Esophagus muscularis mucosa (tissue), 4 donors: ENCODE results near the gene CD79B. TPM values are rescaled to one million over a fixed set of nuclear protein-coding genes. Genes with fewer than 3 reads are reported as not detected.

Experiments used
- DNase-seq: peaks from one replicate; pipeline ENCODE4 v3.0.0-alpha.2; 2017; ENCODE audit errors: extremely low spot score
- H3K27ac ChIP-seq, 4 donors: fragments of 200-600 bp; sonication (generic); replicated peaks in 1 of 4; 1 replicate in 3 of 4; 2 replicates in 1 of 4; pipeline ENCODE4 v1.5.1; 2016 to 2019; ENCODE audit warnings: mild to moderate bottlenecking in 1 of 4
- H3K27me3 ChIP-seq, 4 donors: fragments of 200-600 bp; sonication (generic); one replicate each; pipeline versions ENCODE4 v1.5.1 to v1.6.0; 2016 to 2019
- H3K36me3 ChIP-seq, 4 donors: fragments of 200-600 bp; sonication (generic); one replicate each; pipeline ENCODE4 v1.5.1; 2016 to 2019
- H3K4me1 ChIP-seq, 4 donors: fragments of 200-600 bp; sonication (generic); one replicate each; pipeline ENCODE4 v1.5.1; 2016 to 2019
- H3K4me3 ChIP-seq, 4 donors: fragments of 200-600 bp; sonication (generic); 1 replicate in 2 of 4; 2 replicates in 2 of 4; pipeline ENCODE4 v1.5.1; 2016 to 2019; ENCODE audit warnings: mild to moderate bottlenecking in 4 of 4, moderate library complexity in 1 of 4
- H3K9me3 ChIP-seq, 4 donors: fragments of 200-600 bp; sonication (generic); 1 replicate in 3 of 4; 2 replicates in 1 of 4; pipeline ENCODE4 v1.5.1; 2016 to 2019
- EP300 ChIP-seq: sonication (generic); formaldehyde crosslinking; IDR thresholded peaks from one replicate; pipeline ENCODE4 v1.6.1; 2017; ENCODE audit warnings: antibody characterized with exemption
- POLR2A ChIP-seq: fragments of 450-650 bp; IDR thresholded peaks from one replicate; pipeline ENCODE4 v1.6.1; 2017; ENCODE audit warnings: antibody characterized with exemption, moderate library complexity, mild to moderate bottlenecking, low read depth
- POLR2AphosphoS5 ChIP-seq, 2 donors: sonication (generic); formaldehyde crosslinking; IDR thresholded peaks; one replicate each; pipeline ENCODE4 v1.6.1; 2017; ENCODE audit warnings: antibody characterized with exemption in 2 of 2
- WGBS: methylation state at CpG from one replicate; pipeline ENCODE4 v1.1.5; 2018; 5-methylcytosine and 5-hydroxymethylcytosine counted together
- intact Hi-C: fragments of 100-400 bp; cut with DNase I; formaldehyde crosslinking; loops from one replicate; pipeline ENCODE4 v1.15.1; 2023
- total RNA-seq, 4 donors: library from RNA; depleted of rRNA; stranded (reverse); fragments of >200 nt; gene quantifications; one replicate each; pipeline versions ENCODE4 v1.1.0 to v1.2.1, GENCODE V29; 2016
- TF ChIP-seq, protein P1 (sequence below), 3 experiments: fragments of 200-600 bp in 2 of 3; fragments of 450-650 bp in 1 of 3; sonication (generic) in 2 of 3; IDR thresholded peaks; one replicate each; pipeline ENCODE4 v1.5.1; 2017 to 2019; ENCODE audit warnings: antibody characterized with exemption in 3 of 3, mild to moderate bottlenecking in 2 of 3, moderate library complexity in 1 of 3

CD79B gene
- total RNA-seq, 4 donors from 2014 or later: 2.1 to 6.1 (median 5.8) TPM

DNA sequence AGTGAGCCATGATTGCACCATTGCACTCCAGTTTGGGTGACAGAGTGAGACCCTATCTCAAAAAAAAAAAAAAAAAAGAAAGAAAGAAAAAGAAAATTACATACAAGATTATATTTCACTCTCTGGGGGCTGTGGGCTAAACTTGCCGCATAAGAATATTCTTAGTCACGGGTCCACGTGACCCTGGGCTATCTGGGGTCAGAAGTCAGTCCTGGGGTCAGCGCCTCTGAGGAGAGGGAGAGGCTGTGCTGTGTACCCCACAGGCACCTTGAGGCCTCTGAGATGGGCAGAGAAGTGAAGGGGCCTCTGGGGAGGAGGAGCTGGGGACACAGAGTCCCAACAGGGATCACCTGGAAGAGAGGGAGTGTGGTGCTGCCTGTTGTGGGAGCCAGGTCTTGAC is 5.8 kb upstream of the CD79B start:
- no peak for TF ChIP-seq EP300
- TF ChIP-seq, protein P1, sequence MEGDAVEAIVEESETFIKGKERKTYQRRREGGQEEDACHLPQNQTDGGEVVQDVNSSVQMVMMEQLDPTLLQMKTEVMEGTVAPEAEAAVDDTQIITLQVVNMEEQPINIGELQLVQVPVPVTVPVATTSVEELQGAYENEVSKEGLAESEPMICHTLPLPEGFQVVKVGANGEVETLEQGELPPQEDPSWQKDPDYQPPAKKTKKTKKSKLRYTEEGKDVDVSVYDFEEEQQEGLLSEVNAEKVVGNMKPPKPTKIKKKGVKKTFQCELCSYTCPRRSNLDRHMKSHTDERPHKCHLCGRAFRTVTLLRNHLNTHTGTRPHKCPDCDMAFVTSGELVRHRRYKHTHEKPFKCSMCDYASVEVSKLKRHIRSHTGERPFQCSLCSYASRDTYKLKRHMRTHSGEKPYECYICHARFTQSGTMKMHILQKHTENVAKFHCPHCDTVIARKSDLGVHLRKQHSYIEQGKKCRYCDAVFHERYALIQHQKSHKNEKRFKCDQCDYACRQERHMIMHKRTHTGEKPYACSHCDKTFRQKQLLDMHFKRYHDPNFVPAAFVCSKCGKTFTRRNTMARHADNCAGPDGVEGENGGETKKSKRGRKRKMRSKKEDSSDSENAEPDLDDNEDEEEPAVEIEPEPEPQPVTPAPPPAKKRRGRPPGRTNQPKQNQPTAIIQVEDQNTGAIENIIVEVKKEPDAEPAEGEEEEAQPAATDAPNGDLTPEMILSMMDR (IDR thresholded peaks at IDR 0.05): no peak
- no peak for TF ChIP-seq POLR2AphosphoS5 (IDR thresholded peaks at IDR 0.05)
- TF ChIP-seq POLR2A: no peak
- 94% methylated on average over 4 of the region's 4 CpGs for WGBS
- no peak for DNase-seq
- Histone ChIP-seq H3K27ac (no peak overlapping the region), H3K36me3 (no peaks in the 10 kb centered on the region), H3K27me3 (no peaks in the 10 kb centered on the region), H3K4me1 (no peaks in the 10 kb centered on the region), H3K4me3 (no peak overlapping the region), H3K9me3 (no peaks in the 10 kb centered on the region)
- intact Hi-C loops: no loop called here

DNA sequence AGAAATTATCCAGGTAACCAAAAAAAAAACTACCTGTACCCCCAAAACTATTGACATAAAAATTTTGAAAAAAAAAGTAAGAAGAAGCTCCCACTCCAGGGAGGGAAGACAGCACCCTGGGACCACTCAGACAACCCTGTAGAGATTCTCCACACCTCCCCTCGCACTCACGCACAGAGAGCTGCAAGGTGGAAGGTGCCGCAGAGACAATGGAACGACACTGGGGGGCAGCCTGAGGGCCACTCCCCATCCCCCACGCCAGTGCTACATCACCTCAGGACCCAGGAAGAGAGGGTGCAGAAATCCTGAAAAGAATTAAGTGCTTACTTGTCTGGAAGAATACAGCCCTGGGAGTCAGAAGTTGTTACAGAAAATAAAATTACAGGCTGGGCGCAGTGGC is 5.2 kb upstream of the CD79B start:
- Histone ChIP-seq H3K27me3 (no peaks in the 10 kb centered on the region), H3K9me3 (no peaks in the 10 kb centered on the region), H3K36me3 (no peaks in the 10 kb centered on the region), H3K4me3 (no peak overlapping the region), H3K27ac (no peak overlapping the region), H3K4me1 (peaks cover 0 to under 1% (median 0%) of the 10 kb centered on the region in 4 donors)
- 91% methylated on average over 6 of the region's 6 CpGs for WGBS
- intact Hi-C loops: no loop called here
- no peak for DNase-seq
- TF ChIP-seq, protein P1 (IDR thresholded peaks at IDR 0.05): no peak
- TF ChIP-seq EP300 (no peak), POLR2AphosphoS5 (IDR thresholded peaks at IDR 0.05) (no peak), POLR2A (no peak)

DNA sequence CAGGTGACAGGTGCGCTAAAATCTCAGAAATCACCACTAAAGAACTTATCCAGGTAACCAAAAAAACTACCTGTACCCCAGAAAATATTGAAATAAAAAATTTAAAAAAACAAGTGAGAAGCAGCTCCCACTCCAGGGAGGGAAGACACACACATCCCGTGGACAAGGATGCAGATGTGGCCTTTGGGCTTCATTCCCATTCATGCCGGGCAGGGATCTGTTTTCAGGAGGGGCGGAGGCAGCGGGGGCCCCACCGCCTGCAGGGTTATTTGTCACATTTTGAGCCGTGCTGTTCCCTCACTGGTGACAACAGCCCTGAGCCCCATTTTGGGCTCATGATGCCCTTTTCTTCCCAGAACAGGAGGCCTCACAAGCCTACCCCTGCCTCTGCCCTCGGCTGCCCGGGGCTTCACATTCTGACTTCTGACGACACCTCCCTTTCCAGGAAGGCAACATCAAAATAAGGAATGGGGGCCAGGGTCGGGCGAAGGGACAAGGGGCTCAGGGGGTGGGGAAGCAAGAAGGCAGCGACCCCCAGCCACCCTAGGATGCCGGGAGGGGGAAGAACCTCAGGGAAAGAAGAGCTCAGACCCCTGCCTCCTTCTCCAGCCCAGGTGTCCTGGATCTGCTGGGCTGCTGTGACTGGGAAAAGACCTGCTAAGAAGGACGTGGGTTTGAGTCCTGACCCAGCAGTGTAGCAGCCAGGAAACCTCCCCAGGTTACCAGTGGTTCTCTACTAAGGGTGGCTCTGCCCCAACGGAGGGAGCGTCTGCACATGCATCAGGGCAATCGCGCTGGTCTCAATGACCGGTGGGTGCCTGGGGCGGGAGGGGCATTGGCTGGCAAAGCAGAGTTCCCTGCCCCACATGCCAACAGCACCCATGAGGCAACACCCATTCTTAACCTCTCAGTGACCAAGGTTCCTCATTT is 2.3 kb upstream of the CD79B start:
- TF ChIP-seq EP300: no peak
- TF ChIP-seq, protein P1 (IDR thresholded peaks at IDR 0.05): no peak
- TF ChIP-seq POLR2AphosphoS5 (IDR thresholded peaks at IDR 0.05): no peak
- no peak for TF ChIP-seq POLR2A
- Histone ChIP-seq H3K27ac (no peak overlapping the region), H3K36me3 (peaks cover 0 to 4% (median 0%) of the 10 kb centered on the region in 4 donors), H3K4me1 (peaks cover 5 to 20% (median 16%) of the 10 kb centered on the region in 4 donors), H3K4me3 (no peak overlapping the region), H3K27me3 (no peaks in the 10 kb centered on the region), H3K9me3 (no peaks in the 10 kb centered on the region)
- WGBS: 83% methylated on average over 20 of the region's 21 CpGs
- intact Hi-C loops: no loop called here
- no peak for DNase-seq

GRCh38 chr17:63933598-63933997 is 1.5 kb upstream of the CD79B start:
- DNase-seq: no peak
- intact Hi-C loops: no loop called here
- Histone ChIP-seq H3K4me1 (peaks cover 5 to 20% (median 16%) of the 10 kb centered on the region in 4 donors), H3K4me3 (no peak overlapping the region), H3K27ac (no peak overlapping the region), H3K9me3 (no peaks in the 10 kb centered on the region), H3K27me3 (no peaks in the 10 kb centered on the region), H3K36me3 (peaks cover 0 to 12% (median 0%) of the 10 kb centered on the region in 4 donors)
- WGBS: 81% methylated on average over 8 of the region's 8 CpGs
- TF ChIP-seq EP300 (no peak), POLR2A (no peak), POLR2AphosphoS5 (IDR thresholded peaks at IDR 0.05) (no peak)
- TF ChIP-seq, protein P1 (IDR thresholded peaks at IDR 0.05): no peak
